SK-N-MC (cell line): ENCODE measurements around the gene CTTN.

ENCODE experiments used
- DNase-seq: peaks from one replicate; pipeline ENCODE4 v3.0.0-alpha.2; 2011; ENCODE audit warnings: low read depth, low spot score
- H3K27ac ChIP-seq: fragments of 200-600 bp; sonication (generic); 2 replicates; pipeline ENCODE4 v1.5.1; 2016; ENCODE audit warnings: mixed run types
- H3K36me3 ChIP-seq: fragments of 200-600 bp; sonication (generic); 2 replicates; pipeline ENCODE4 v1.6.1; 2017; ENCODE audit warnings: antibody characterized with exemption, low read length, mixed read lengths; ENCODE audit not compliant: insufficient read depth
- H3K4me3 ChIP-seq: fragments of 200-600 bp; sonication (generic); 2 replicates; pipeline ENCODE4 v1.5.1; 2016
- H3K9ac ChIP-seq: fragments of 200-600 bp; sonication (generic); 2 replicates; pipeline ENCODE4 v1.8.0; 2017; ENCODE audit warnings: mixed run types, mixed read lengths; ENCODE audit not compliant: insufficient read length
- H3K9me3 ChIP-seq: fragments of 200-600 bp; sonication (generic); 2 replicates; pipeline ENCODE4 v1.6.1; 2017; ENCODE audit warnings: low read depth, mild to moderate bottlenecking, antibody characterized with exemption, low read length, moderate library complexity, mixed read lengths
- EZH2 ChIP-seq: fragments of 200-600 bp; sonication (generic); IDR thresholded peaks from one replicate; pipeline ENCODE4 v1.6.1; 2017; ENCODE audit warnings: antibody characterized with exemption
- FOXP2 ChIP-seq: optimal IDR thresholded peaks from 2 replicates; pipeline ENCODE3; 2011; ENCODE audit warnings: mild to moderate bottlenecking, moderate library complexity; ENCODE audit not compliant: insufficient read depth; ENCODE audit errors: extremely low read length, control extremely low read depth
- POLR2AphosphoS5 ChIP-seq: IDR thresholded peaks from 2 replicates; pipeline ENCODE4 v1.6.1; 2012; ENCODE audit warnings: mild to moderate bottlenecking, low read depth, low read length, borderline replicate concordance

The CTTN gene

GRCh38 chr11:70433526-70433925 is 35.2 kb downstream of the CTTN start:
- H3K9ac ChIP-seq = no peak overlapping the region
- no peak for DNase-seq

GRCh38 chr11:70433966-70434812 is 35.9 kb downstream of the CTTN start:
- no peak overlapping the region for H3K9ac ChIP-seq
- TF ChIP-seq POLR2AphosphoS5 (no peak), EZH2 (no peak), FOXP2 (no peak)
- H3K36me3 ChIP-seq = peaks cover 63% of the 10 kb centered on the region; the same call in 1 of the 2 replicates
- no peak overlapping the region for H3K27ac ChIP-seq
- H3K9me3 ChIP-seq = no peaks in the 10 kb centered on the region
- no peak overlapping the region for H3K4me3 ChIP-seq
- no peak for DNase-seq

More at GRCh38 chr11:70433526-70433925, 35.2 kb downstream of the CTTN start:
- Histone ChIP-seq H3K4me3 (no peak overlapping the region), H3K9me3 (no peaks in the 10 kb centered on the region), H3K27ac (no peak overlapping the region), H3K36me3 (peaks cover 67% of the 10 kb centered on the region; the same call in 1 of the 2 replicates)
- TF ChIP-seq FOXP2 = no peak
- no peak for TF ChIP-seq POLR2AphosphoS5

DNA sequence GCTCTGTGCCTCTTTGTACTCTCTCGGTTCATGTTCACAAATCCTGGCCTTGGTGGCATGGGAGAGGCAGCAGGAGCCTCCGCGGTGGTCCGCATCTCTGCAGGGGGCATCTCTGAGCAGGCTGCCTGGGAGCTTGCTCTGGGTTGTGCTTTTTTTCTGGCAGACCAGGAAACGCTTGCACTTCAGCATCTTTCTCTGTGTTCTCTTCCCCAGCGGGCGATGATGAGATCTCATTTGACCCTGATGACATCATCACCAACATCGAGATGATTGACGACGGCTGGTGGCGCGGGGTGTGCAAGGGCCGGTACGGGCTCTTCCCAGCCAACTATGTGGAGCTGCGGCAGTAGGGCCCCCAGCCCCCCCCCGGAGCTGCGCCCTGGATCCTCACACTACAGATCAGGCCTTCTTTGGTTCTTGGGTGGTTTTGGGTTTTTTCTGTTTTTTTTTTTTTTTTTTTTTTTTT is 36.5 kb downstream of the CTTN start:
- Histone ChIP-seq H3K4me3 (no peak overlapping the region), H3K27ac (no peak overlapping the region), H3K9me3 (no peaks in the 10 kb centered on the region), H3K36me3 (peaks cover 63% of the 10 kb centered on the region; the same call in 1 of the 2 replicates), H3K9ac (no peak overlapping the region)
- DNase-seq = no peak
- TF ChIP-seq POLR2AphosphoS5 = no peak
- TF ChIP-seq FOXP2 = no peak
- TF ChIP-seq EZH2 = no peak

GRCh38 chr11:70435361-70435760 is 37.0 kb downstream of the CTTN start:
- no peak overlapping the region for H3K4me3 ChIP-seq
- no peak for DNase-seq
- H3K9me3 ChIP-seq = no peaks in the 10 kb centered on the region
- peaks cover 63% of the 10 kb centered on the region; the same call in 1 of the 2 replicates for H3K36me3 ChIP-seq
- no peak overlapping the region for H3K27ac ChIP-seq
- no peak for TF ChIP-seq EZH2
- no peak for TF ChIP-seq POLR2AphosphoS5
- TF ChIP-seq FOXP2 = no peak
- H3K9ac ChIP-seq = no peak overlapping the region

- Histone ChIP-seq H3K27ac (no peak overlapping the region), H3K9me3 (no peaks in the 10 kb centered on the region), H3K36me3 (peaks cover 59% of the 10 kb centered on the region; the same call in 1 of the 2 replicates), H3K4me3 (no peak overlapping the region), H3K9ac (no peak overlapping the region)
- no peak for DNase-seq
- TF ChIP-seq POLR2AphosphoS5 (no peak), FOXP2 (no peak), EZH2 (no peak)
Measured at GRCh38 chr11:70435765-70436500, 37.6 kb downstream of the CTTN start.

- Histone ChIP-seq H3K27ac (no peak overlapping the region), H3K9ac (no peak overlapping the region), H3K4me3 (no peak overlapping the region), H3K36me3 (peaks cover 53% of the 10 kb centered on the region; the same call in 1 of the 2 replicates), H3K9me3 (no peaks in the 10 kb centered on the region)
- DNase-seq = no peak
- TF ChIP-seq EZH2 (no peak), FOXP2 (no peak)
Measured at GRCh38 chr11:70436501-70436860, 38.2 kb downstream of the CTTN start.

DNA sequence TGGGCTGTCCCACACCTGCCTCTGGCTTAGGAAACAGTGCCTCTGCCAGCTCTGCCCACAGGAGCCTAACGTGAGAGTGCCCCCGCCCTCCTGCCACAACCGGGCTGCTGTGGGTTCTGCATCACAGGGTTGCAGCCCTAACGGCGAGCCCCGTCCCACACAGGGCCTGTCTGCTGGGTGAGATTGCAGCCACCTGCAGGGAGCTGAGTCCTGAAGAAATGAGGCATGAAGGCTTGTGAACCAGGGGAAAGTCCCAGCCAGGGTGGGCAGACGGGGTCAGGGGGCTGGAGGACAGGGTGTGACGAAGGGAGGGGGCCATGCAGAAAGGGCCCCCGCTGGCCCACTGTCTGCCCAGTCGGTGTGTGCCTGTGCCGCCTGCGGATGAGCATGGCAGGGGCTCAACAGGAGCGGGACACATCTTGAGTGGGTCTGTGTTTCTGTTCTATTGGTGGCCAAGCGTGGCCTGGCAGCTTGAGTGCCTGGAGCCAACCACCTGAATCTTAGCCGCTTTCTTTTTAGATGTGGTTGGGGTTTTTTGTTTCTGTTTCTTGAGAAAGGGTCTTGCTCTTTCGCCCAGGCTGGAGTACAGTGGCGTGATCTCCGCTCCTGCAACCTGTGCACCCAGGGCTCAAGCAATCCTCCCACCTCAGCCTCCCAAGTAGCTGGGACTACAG is 38.9 kb downstream of the CTTN start:
- Histone ChIP-seq H3K9ac (no peak overlapping the region), H3K4me3 (no peak overlapping the region), H3K27ac (no peak overlapping the region), H3K9me3 (no peaks in the 10 kb centered on the region), H3K36me3 (peaks cover 46% of the 10 kb centered on the region; the same call in 1 of the 2 replicates)
- TF ChIP-seq EZH2 (no peak), FOXP2 (no peak), POLR2AphosphoS5 (no peak)
- DNase-seq = no peak

GRCh38 chr11:70440206-70440605 is 41.9 kb downstream of the CTTN start:
- H3K36me3 ChIP-seq = peaks cover 18% of the 10 kb centered on the region; the same call in 1 of the 2 replicates
- TF ChIP-seq EZH2 (no peak), POLR2AphosphoS5 (no peak), FOXP2 (no peak)
- no peak overlapping the region for H3K9ac ChIP-seq
- H3K4me3 ChIP-seq = no peak overlapping the region
- no peaks in the 10 kb centered on the region for H3K9me3 ChIP-seq
- DNase-seq = no peak
- H3K27ac ChIP-seq = no peak overlapping the region
